Measurements from ENCODE around the gene PMAIP1.
A peak's percentile ranks its signal among the peaks of the same experiment; 100 is the strongest.
"Not testable (repeated sequence)": the region's sequence is repeated elsewhere in the genome, so short reads cannot be mapped to it uniquely, and the experiment has no call there.

Gene PMAIP1

GRCh38 chr18:59853988-59854387 lies 45.8 kb upstream of the PMAIP1 start:
- not testable (repeated sequence) for H3K36me3 ChIP-seq (ENCODE audit: control insufficient read depth in 1 of 2, insufficient read depth in 2 of 2, low read length in 2 of 2); H2AK5ac ChIP-seq (ENCODE audit: low read length); H3K9me3 ChIP-seq (ENCODE audit: insufficient read depth, low read depth, low read length); H3K23ac ChIP-seq (ENCODE audit: low read length); H3K4ac ChIP-seq (ENCODE audit: low read depth, low read length); H3K14ac ChIP-seq (ENCODE audit: low read length); H3K9ac ChIP-seq (ENCODE audit: low read length); H2BK5ac ChIP-seq (ENCODE audit: low read depth, low read length, poor library complexity); H3K18ac ChIP-seq (ENCODE audit: low read length); H3K4me2 ChIP-seq (ENCODE audit: low read length); H4K91ac ChIP-seq (ENCODE audit: low read depth, low read length); H2BK120ac ChIP-seq (ENCODE audit: insufficient read depth, low read length, poor library complexity); H3K79me2 ChIP-seq (ENCODE audit: control insufficient read depth, insufficient read depth, low read length, poor library complexity); H2BK12ac ChIP-seq (ENCODE audit: low read length); H3K4me1 ChIP-seq (ENCODE audit: control insufficient read depth in 1 of 2, insufficient read depth in 2 of 2, low read length in 2 of 2); DNase-seq; H4K12ac ChIP-seq (ENCODE audit: low read depth, low read length); H3K4me3 ChIP-seq (ENCODE audit: low read depth, low read length); H2AFZ ChIP-seq (ENCODE audit: insufficient read depth, low read length, poor library complexity); H3K27ac ChIP-seq (ENCODE audit: low read depth, low read length); H4K8ac ChIP-seq (ENCODE audit: low read depth, low read length); H3K79me1 ChIP-seq (ENCODE audit: low read length); H3K27me3 ChIP-seq (ENCODE audit: insufficient read depth, low read length)
- WGBS (ENCODE audit: extremely low coverage, insufficient coverage, insufficient read length) = no CpG with 5 or more reads among the region's 4 CpGs

- no peak overlapping the region for H3K9ac ChIP-seq (ENCODE audit: low read length)
- no peak overlapping the region for H3K14ac ChIP-seq (ENCODE audit: low read length)
- H3K23ac ChIP-seq (ENCODE audit: low read length) = no peak overlapping the region
- H4K8ac ChIP-seq (ENCODE audit: low read depth, low read length) = no peak overlapping the region
- no peak for DNase-seq
- H3K4ac ChIP-seq (ENCODE audit: low read depth, low read length) = no peak overlapping the region
- WGBS (ENCODE audit: extremely low coverage, insufficient coverage, insufficient read length) = no CpG with 5 or more reads among the region's 4 CpGs
- H3K4me1 ChIP-seq (ENCODE audit: control insufficient read depth in 1 of 2, insufficient read depth in 2 of 2, low read length in 2 of 2) = peaks cover 0 to 4% of the 10 kb centered on the region in 2 experiments
- H3K4me3 ChIP-seq (ENCODE audit: low read depth, low read length) = no peak overlapping the region
- H3K79me2 ChIP-seq (ENCODE audit: control insufficient read depth, insufficient read depth, low read length, poor library complexity) = no peaks in the 10 kb centered on the region
- H2AFZ ChIP-seq (ENCODE audit: insufficient read depth, low read length, poor library complexity) = no peak overlapping the region
- H2BK120ac ChIP-seq (ENCODE audit: insufficient read depth, low read length, poor library complexity) = no peak overlapping the region
- no peak overlapping the region for H3K4me2 ChIP-seq (ENCODE audit: low read length)
- H3K9me3 ChIP-seq (ENCODE audit: insufficient read depth, low read depth, low read length) = no peaks in the 10 kb centered on the region
- H3K79me1 ChIP-seq (ENCODE audit: low read length) = no peaks in the 10 kb centered on the region
- no peak overlapping the region for H2BK12ac ChIP-seq (ENCODE audit: low read length)
- H4K91ac ChIP-seq (ENCODE audit: low read depth, low read length) = no peak overlapping the region
- no peak overlapping the region for H3K18ac ChIP-seq (ENCODE audit: low read length)
- H2BK5ac ChIP-seq (ENCODE audit: low read depth, low read length, poor library complexity) = no peak overlapping the region
- no peaks in the 10 kb centered on the region for H3K36me3 ChIP-seq (ENCODE audit: control insufficient read depth in 1 of 2, insufficient read depth in 2 of 2, low read length in 2 of 2)
- no peak overlapping the region for H3K27ac ChIP-seq (ENCODE audit: low read depth, low read length)
- no peak overlapping the region for H2AK5ac ChIP-seq (ENCODE audit: low read length)
- no peak overlapping the region for H4K12ac ChIP-seq (ENCODE audit: low read depth, low read length)
- H3K27me3 ChIP-seq (ENCODE audit: insufficient read depth, low read length) = no peaks in the 10 kb centered on the region
Measured at GRCh38 chr18:59861009-59861408, 38.8 kb upstream of the PMAIP1 start.

- no peak overlapping the region for H3K14ac ChIP-seq (ENCODE audit: low read length)
- H3K27me3 ChIP-seq (ENCODE audit: insufficient read depth, low read length) = no peaks in the 10 kb centered on the region
- no peaks in the 10 kb centered on the region for H3K9me3 ChIP-seq (ENCODE audit: insufficient read depth, low read depth, low read length)
- H3K4me3 ChIP-seq (ENCODE audit: low read depth, low read length) = no peak overlapping the region
- no peak overlapping the region for H3K18ac ChIP-seq (ENCODE audit: low read length)
- no peak overlapping the region for H4K8ac ChIP-seq (ENCODE audit: low read depth, low read length)
- no peak overlapping the region for H3K4ac ChIP-seq (ENCODE audit: low read depth, low read length)
- H2AFZ ChIP-seq (ENCODE audit: insufficient read depth, low read length, poor library complexity) = no peak overlapping the region
- H3K36me3 ChIP-seq (ENCODE audit: control insufficient read depth in 1 of 2, insufficient read depth in 2 of 2, low read length in 2 of 2) = no peaks in the 10 kb centered on the region
- H2BK12ac ChIP-seq (ENCODE audit: low read length) = no peak overlapping the region
- H3K27ac ChIP-seq (ENCODE audit: low read depth, low read length) = no peak overlapping the region
- H3K23ac ChIP-seq (ENCODE audit: low read length) = no peak overlapping the region
- H3K4me1 ChIP-seq (ENCODE audit: control insufficient read depth in 1 of 2, insufficient read depth in 2 of 2, low read length in 2 of 2) = peaks cover 0 to 4% of the 10 kb centered on the region in 2 experiments
- H3K4me2 ChIP-seq (ENCODE audit: low read length) = no peak overlapping the region
- H4K12ac ChIP-seq (ENCODE audit: low read depth, low read length) = no peak overlapping the region
- no peak overlapping the region for H2AK5ac ChIP-seq (ENCODE audit: low read length)
- no peaks in the 10 kb centered on the region for H3K79me1 ChIP-seq (ENCODE audit: low read length)
- no CpG with 5 or more reads among the region's 7 CpGs for WGBS (ENCODE audit: extremely low coverage, insufficient coverage, insufficient read length)
- peak overlapping the region; percentile 12 for H3K9ac ChIP-seq (ENCODE audit: low read length)
- H3K79me2 ChIP-seq (ENCODE audit: control insufficient read depth, insufficient read depth, low read length, poor library complexity) = no peaks in the 10 kb centered on the region
- H2BK120ac ChIP-seq (ENCODE audit: insufficient read depth, low read length, poor library complexity) = peak overlapping the region; percentile 11
- no peak overlapping the region for H2BK5ac ChIP-seq (ENCODE audit: low read depth, low read length, poor library complexity)
- DNase-seq = no peak
- H4K91ac ChIP-seq (ENCODE audit: low read depth, low read length) = no peak overlapping the region
Measured at GRCh38 chr18:59861963-59862819, 37.6 kb upstream of the PMAIP1 start.

- Histone ChIP-seq H4K91ac (ENCODE audit: low read depth, low read length) (no peak overlapping the region), H3K27ac (ENCODE audit: low read depth, low read length) (no peak overlapping the region), H2BK120ac (ENCODE audit: insufficient read depth, low read length, poor library complexity) (no peak overlapping the region), H3K18ac (ENCODE audit: low read length) (no peak overlapping the region), H3K23ac (ENCODE audit: low read length) (no peak overlapping the region), H3K9me3 (ENCODE audit: insufficient read depth, low read depth, low read length) (no peaks in the 10 kb centered on the region), H2BK5ac (ENCODE audit: low read depth, low read length, poor library complexity) (no peak overlapping the region), H3K4ac (ENCODE audit: low read depth, low read length) (no peak overlapping the region), H4K8ac (ENCODE audit: low read depth, low read length) (no peak overlapping the region), H3K79me1 (ENCODE audit: low read length) (no peaks in the 10 kb centered on the region), H2BK12ac (ENCODE audit: low read length) (no peak overlapping the region), H2AK5ac (ENCODE audit: low read length) (no peak overlapping the region), H3K4me1 (ENCODE audit: control insufficient read depth in 1 of 2, insufficient read depth in 2 of 2, low read length in 2 of 2) (peaks cover 0 to 4% of the 10 kb centered on the region in 2 experiments), H2AFZ (ENCODE audit: insufficient read depth, low read length, poor library complexity) (no peak overlapping the region), H4K12ac (ENCODE audit: low read depth, low read length) (no peak overlapping the region), H3K4me3 (ENCODE audit: low read depth, low read length) (no peak overlapping the region), H3K27me3 (ENCODE audit: insufficient read depth, low read length) (no peaks in the 10 kb centered on the region), H3K79me2 (ENCODE audit: control insufficient read depth, insufficient read depth, low read length, poor library complexity) (no peaks in the 10 kb centered on the region), H3K9ac (ENCODE audit: low read length) (no peak overlapping the region), H3K14ac (ENCODE audit: low read length) (no peak overlapping the region), H3K36me3 (ENCODE audit: control insufficient read depth in 1 of 2, insufficient read depth in 2 of 2, low read length in 2 of 2) (no peaks in the 10 kb centered on the region), H3K4me2 (ENCODE audit: low read length) (no peak overlapping the region)
- no CpG with 5 or more reads among the region's 6 CpGs for WGBS (ENCODE audit: extremely low coverage, insufficient coverage, insufficient read length)
- no peak for DNase-seq
Measured at GRCh38 chr18:59865241-59865986, 34.4 kb upstream of the PMAIP1 start.
